ENCODE data around the gene IQGAP2. TPM values are rescaled to one million over a fixed set of nuclear protein-coding genes. Genes with fewer than 3 reads are reported as not detected.
"Not testable (repeated sequence)": the region's sequence is repeated elsewhere in the genome, so short reads cannot be mapped to it uniquely, and the experiment has no call there.

IQGAP2 gene
- polyA plus RNA-seq, 1 donor = 29.2 TPM

GRCh38 chr5:76414788-76415187 is 11.7 kb downstream of the IQGAP2 start:
- H3K9me3 ChIP-seq (ENCODE audit: control insufficient read depth, low read depth, low read length) = no peaks in the 10 kb centered on the region
- no peak for DNase-seq
- H3K4me3 ChIP-seq (ENCODE audit: low read length) = no peak overlapping the region
- no peak overlapping the region for H3K27ac ChIP-seq (ENCODE audit: low read length)
- no peaks in the 10 kb centered on the region for H3K27me3 ChIP-seq (ENCODE audit: control insufficient read depth, insufficient read depth, low read length)
- 100% methylated on average over 1 of the region's 3 CpGs for WGBS (ENCODE audit: insufficient coverage, low lambda C conversion rate)
- H3K36me3 ChIP-seq (ENCODE audit: control insufficient read depth, insufficient read depth, low read length) = no peaks in the 10 kb centered on the region
- no peaks in the 10 kb centered on the region for H3K4me1 ChIP-seq (ENCODE audit: control insufficient read depth, insufficient read depth, low read length)

- Histone ChIP-seq H3K4me3 (ENCODE audit: low read length) (no peak overlapping the region), H3K27ac (ENCODE audit: low read length) (no peak overlapping the region), H3K27me3 (ENCODE audit: control insufficient read depth, insufficient read depth, low read length) (no peaks in the 10 kb centered on the region), H3K4me1 (ENCODE audit: control insufficient read depth, insufficient read depth, low read length) (no peaks in the 10 kb centered on the region), H3K9me3 (ENCODE audit: control insufficient read depth, low read depth, low read length) (no peaks in the 10 kb centered on the region), H3K36me3 (ENCODE audit: control insufficient read depth, insufficient read depth, low read length) (no peaks in the 10 kb centered on the region)
- DNase-seq = no peak
- 100% methylated on average over 1 of the region's 2 CpGs for WGBS (ENCODE audit: insufficient coverage, low lambda C conversion rate)
Observed at GRCh38 chr5:76415855-76416254, 12.8 kb downstream of the IQGAP2 start.

- Histone ChIP-seq H3K4me1 (ENCODE audit: control insufficient read depth, insufficient read depth, low read length) (no peaks in the 10 kb centered on the region), H3K27ac (ENCODE audit: low read length) (no peak overlapping the region), H3K27me3 (ENCODE audit: control insufficient read depth, insufficient read depth, low read length) (no peaks in the 10 kb centered on the region), H3K4me3 (ENCODE audit: low read length) (no peak overlapping the region), H3K9me3 (ENCODE audit: control insufficient read depth, low read depth, low read length) (no peaks in the 10 kb centered on the region), H3K36me3 (ENCODE audit: control insufficient read depth, insufficient read depth, low read length) (no peaks in the 10 kb centered on the region)
- no peak for DNase-seq
- no CpG with 5 or more reads among the region's 1 CpG for WGBS (ENCODE audit: insufficient coverage, low lambda C conversion rate)
Observed at GRCh38 chr5:76419597-76420298, 16.7 kb downstream of the IQGAP2 start.

GRCh38 chr5:76422227-76422626 is 19.1 kb downstream of the IQGAP2 start:
- peak; percentile 33 to 77 for DNase-seq
- 50% methylated on average over 1 of the region's 4 CpGs for WGBS (ENCODE audit: insufficient coverage, low lambda C conversion rate)

GRCh38 chr5:76422742-76423141 is 19.7 kb downstream of the IQGAP2 start:
- WGBS (ENCODE audit: insufficient coverage, low lambda C conversion rate) = 100% methylated on average over 1 of the region's 3 CpGs
- Histone ChIP-seq H3K4me3 (ENCODE audit: low read length) (no peak overlapping the region), H3K4me1 (ENCODE audit: control insufficient read depth, insufficient read depth, low read length) (no peaks in the 10 kb centered on the region), H3K9me3 (ENCODE audit: control insufficient read depth, low read depth, low read length) (no peaks in the 10 kb centered on the region), H3K27me3 (ENCODE audit: control insufficient read depth, insufficient read depth, low read length) (no peaks in the 10 kb centered on the region), H3K36me3 (ENCODE audit: control insufficient read depth, insufficient read depth, low read length) (no peaks in the 10 kb centered on the region), H3K27ac (ENCODE audit: low read length) (no peak overlapping the region)
- no peak for DNase-seq

More at GRCh38 chr5:76422227-76422626, 19.1 kb downstream of the IQGAP2 start:
- no peaks in the 10 kb centered on the region for H3K27me3 ChIP-seq (ENCODE audit: control insufficient read depth, insufficient read depth, low read length)
- H3K4me1 ChIP-seq (ENCODE audit: control insufficient read depth, insufficient read depth, low read length) = no peaks in the 10 kb centered on the region
- H3K36me3 ChIP-seq (ENCODE audit: control insufficient read depth, insufficient read depth, low read length) = no peaks in the 10 kb centered on the region
- no peak overlapping the region for H3K4me3 ChIP-seq (ENCODE audit: low read length)
- H3K9me3 ChIP-seq (ENCODE audit: control insufficient read depth, low read depth, low read length) = no peaks in the 10 kb centered on the region
- no peak overlapping the region for H3K27ac ChIP-seq (ENCODE audit: low read length)

- WGBS (ENCODE audit: insufficient coverage, low lambda C conversion rate) = 63% methylated on average over 2 of the region's 4 CpGs
- Histone ChIP-seq H3K9me3 (ENCODE audit: control insufficient read depth, low read depth, low read length) (no peaks in the 10 kb centered on the region), H3K4me1 (ENCODE audit: control insufficient read depth, insufficient read depth, low read length) (no peaks in the 10 kb centered on the region), H3K27ac (ENCODE audit: low read length) (no peak overlapping the region), H3K27me3 (ENCODE audit: control insufficient read depth, insufficient read depth, low read length) (no peaks in the 10 kb centered on the region), H3K4me3 (ENCODE audit: low read length) (no peak overlapping the region), H3K36me3 (ENCODE audit: control insufficient read depth, insufficient read depth, low read length) (no peaks in the 10 kb centered on the region)
- no peak for DNase-seq
Observed at GRCh38 chr5:76425146-76425545, 22.1 kb downstream of the IQGAP2 start.

- no peaks in the 10 kb centered on the region for H3K27me3 ChIP-seq (ENCODE audit: control insufficient read depth, insufficient read depth, low read length)
- no peaks in the 10 kb centered on the region for H3K4me1 ChIP-seq (ENCODE audit: control insufficient read depth, insufficient read depth, low read length)
- WGBS (ENCODE audit: insufficient coverage, low lambda C conversion rate) = no CpG with 5 or more reads among the region's 12 CpGs
- DNase-seq = no peak
- no peaks in the 10 kb centered on the region for H3K36me3 ChIP-seq (ENCODE audit: control insufficient read depth, insufficient read depth, low read length)
- H3K9me3 ChIP-seq (ENCODE audit: control insufficient read depth, low read depth, low read length) = no peaks in the 10 kb centered on the region
- no peak overlapping the region for H3K27ac ChIP-seq (ENCODE audit: low read length)
- no peak overlapping the region for H3K4me3 ChIP-seq (ENCODE audit: low read length)
Observed at GRCh38 chr5:76425928-76426804, 23.1 kb downstream of the IQGAP2 start.

GRCh38 chr5:76427206-76428140 is 24.4 kb downstream of the IQGAP2 start:
- Histone ChIP-seq H3K36me3 (ENCODE audit: control insufficient read depth, insufficient read depth, low read length) (no peaks in the 10 kb centered on the region), H3K4me3 (ENCODE audit: low read length) (no peak overlapping the region), H3K4me1 (ENCODE audit: control insufficient read depth, insufficient read depth, low read length) (no peaks in the 10 kb centered on the region), H3K27me3 (ENCODE audit: control insufficient read depth, insufficient read depth, low read length) (no peaks in the 10 kb centered on the region), H3K9me3 (ENCODE audit: control insufficient read depth, low read depth, low read length) (no peaks in the 10 kb centered on the region), H3K27ac (ENCODE audit: low read length) (no peak overlapping the region)
- DNase-seq = no peak
- 100% methylated on average over 1 of the region's 14 CpGs for WGBS (ENCODE audit: insufficient coverage, low lambda C conversion rate)

GRCh38 chr5:76428550-76428949 is 25.5 kb downstream of the IQGAP2 start:
- not testable (repeated sequence) for H3K27me3 ChIP-seq (ENCODE audit: control insufficient read depth, insufficient read depth, low read length); H3K4me3 ChIP-seq (ENCODE audit: low read length); H3K27ac ChIP-seq (ENCODE audit: low read length); H3K9me3 ChIP-seq (ENCODE audit: control insufficient read depth, low read depth, low read length); DNase-seq; H3K36me3 ChIP-seq (ENCODE audit: control insufficient read depth, insufficient read depth, low read length); H3K4me1 ChIP-seq (ENCODE audit: control insufficient read depth, insufficient read depth, low read length)
- WGBS (ENCODE audit: insufficient coverage, low lambda C conversion rate) = no CpG with 5 or more reads among the region's 6 CpGs

GRCh38 chr5:76433261-76433660 is 30.2 kb downstream of the IQGAP2 start:
- DNase-seq = no peak
- Histone ChIP-seq H3K4me1 (ENCODE audit: control insufficient read depth, insufficient read depth, low read length) (no peaks in the 10 kb centered on the region), H3K4me3 (ENCODE audit: low read length) (no peak overlapping the region), H3K9me3 (ENCODE audit: control insufficient read depth, low read depth, low read length) (no peaks in the 10 kb centered on the region), H3K27ac (ENCODE audit: low read length) (no peak overlapping the region), H3K27me3 (ENCODE audit: control insufficient read depth, insufficient read depth, low read length) (no peaks in the 10 kb centered on the region), H3K36me3 (ENCODE audit: control insufficient read depth, insufficient read depth, low read length) (no peaks in the 10 kb centered on the region)
- no CpG with 5 or more reads among the region's 1 CpG for WGBS (ENCODE audit: insufficient coverage, low lambda C conversion rate)

Data from large intestine (tissue), 3 donors.